HG02970 (cell line): Measurements from ENCODE around the gene RNF215.

Source experiments
- ATAC-seq: cut with Tn5 transposase; IDR thresholded peaks from one replicate; pipeline ENCODE4 v1.9.1; 2021; ENCODE audit warnings: mild to moderate bottlenecking, moderate library complexity, moderate number of reproducible peaks; ENCODE audit not compliant: unreplicated experiment, low FRiP score

The RNF215 gene

DNA sequence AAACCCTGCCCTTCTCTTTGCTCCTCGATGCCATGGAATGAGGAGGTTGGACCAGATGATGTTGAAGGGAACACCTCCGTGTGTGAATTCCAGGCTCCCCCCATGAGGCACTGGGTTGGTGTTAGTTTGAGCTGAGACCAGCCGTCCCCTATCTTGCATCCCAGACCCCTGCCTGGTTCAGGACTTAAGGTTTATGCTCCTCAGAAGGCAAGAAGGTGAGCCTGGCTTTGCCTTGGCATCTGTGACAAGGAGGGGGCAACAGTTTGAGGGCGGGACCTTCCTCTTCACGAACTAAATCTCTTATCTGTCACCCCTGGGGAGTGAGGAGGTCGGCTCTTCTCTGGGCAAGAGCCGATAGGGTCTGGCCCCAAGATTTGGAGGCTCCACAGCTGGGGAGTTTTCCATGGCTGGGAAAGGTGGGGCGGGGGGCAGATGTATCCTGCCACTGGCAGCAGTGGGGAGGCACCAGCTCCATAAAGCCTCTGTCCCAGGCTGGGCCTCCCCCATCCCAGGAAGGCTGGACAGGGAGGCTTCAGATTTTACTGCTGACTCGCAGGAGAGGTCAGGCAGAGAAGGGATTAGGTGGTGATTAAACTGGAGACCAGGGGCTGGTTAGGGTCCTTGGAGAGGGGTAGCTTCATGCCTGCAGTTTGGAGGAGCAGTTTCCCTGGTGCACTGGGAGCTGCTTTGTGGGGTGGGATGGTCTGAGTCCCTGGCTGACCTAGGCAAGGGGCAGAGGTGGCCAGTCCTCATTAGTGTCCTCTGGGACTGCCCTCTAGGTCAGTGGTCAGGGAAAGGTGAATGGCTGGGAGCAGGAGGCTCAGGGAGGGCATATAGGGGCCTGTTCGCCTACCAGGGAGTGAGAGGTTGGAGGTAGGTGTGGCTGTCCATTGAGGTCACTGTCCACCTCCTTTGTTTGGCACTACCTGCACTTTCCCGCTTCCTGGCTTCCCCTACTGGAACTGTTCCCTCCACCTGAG lies 10.7 kb upstream of the RNF215 start:
- no peak for ATAC-seq

- no peak for ATAC-seq
These were observed 9.9 kb upstream of the RNF215 start, which contains the start of gene SEC14L2 for GRCh38 chr22:30396871-30397655. TSS of gene SEC14L2 (plus strand) at chr22:30397018. CDS start at chr22:30397117, 99 bp downstream.

- no peak for ATAC-seq
These were observed 6.7 kb upstream of the RNF215 start for GRCh38 chr22:30393885-30394284.

DNA sequence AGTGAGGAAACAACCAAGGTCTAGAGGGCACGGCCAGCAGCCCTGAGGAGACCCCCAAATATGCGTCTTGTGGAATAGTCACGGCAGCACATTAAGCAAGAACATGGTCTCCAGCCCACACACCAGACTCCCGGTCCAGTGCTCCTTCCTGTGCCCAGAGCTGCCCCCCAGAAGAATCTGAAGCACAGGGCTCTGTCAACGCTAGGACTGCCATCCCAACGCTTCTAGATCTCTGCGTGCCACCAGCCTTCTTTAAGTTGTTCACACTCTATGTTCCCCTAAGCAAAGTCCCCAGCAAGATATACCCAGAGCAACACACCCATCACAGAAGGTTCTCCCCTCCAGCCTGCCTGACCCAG lies 6.1 kb upstream of the RNF215 start:
- ATAC-seq, result no peak

GRCh38 chr22:30392661-30393321 lies 5.6 kb upstream of the RNF215 start:
- no peak for ATAC-seq

- ATAC-seq, result no peak
These were observed 3.9 kb upstream of the RNF215 start for GRCh38 chr22:30390974-30391691.

GRCh38 chr22:30386608-30386959 lies 627 bp downstream of the RNF215 start:
- no peak for ATAC-seq

- ATAC-seq, result no peak
These were observed 1.3 kb downstream of the RNF215 start for GRCh38 chr22:30385942-30386341.

GRCh38 chr22:30383061-30383460 lies 4.2 kb downstream of the RNF215 start:
- no peak for ATAC-seq

GRCh38 chr22:30382340-30382739 lies 4.9 kb downstream of the RNF215 start:
- no peak for ATAC-seq

- no peak for ATAC-seq
These were observed 5.9 kb downstream of the RNF215 start for GRCh38 chr22:30381264-30381663.

- ATAC-seq, result no peak
These were observed 7.2 kb downstream of the RNF215 start for GRCh38 chr22:30380011-30380410.

- ATAC-seq, result no peak
These were observed 11.8 kb downstream of the RNF215 start for GRCh38 chr22:30375312-30375849.

DNA sequence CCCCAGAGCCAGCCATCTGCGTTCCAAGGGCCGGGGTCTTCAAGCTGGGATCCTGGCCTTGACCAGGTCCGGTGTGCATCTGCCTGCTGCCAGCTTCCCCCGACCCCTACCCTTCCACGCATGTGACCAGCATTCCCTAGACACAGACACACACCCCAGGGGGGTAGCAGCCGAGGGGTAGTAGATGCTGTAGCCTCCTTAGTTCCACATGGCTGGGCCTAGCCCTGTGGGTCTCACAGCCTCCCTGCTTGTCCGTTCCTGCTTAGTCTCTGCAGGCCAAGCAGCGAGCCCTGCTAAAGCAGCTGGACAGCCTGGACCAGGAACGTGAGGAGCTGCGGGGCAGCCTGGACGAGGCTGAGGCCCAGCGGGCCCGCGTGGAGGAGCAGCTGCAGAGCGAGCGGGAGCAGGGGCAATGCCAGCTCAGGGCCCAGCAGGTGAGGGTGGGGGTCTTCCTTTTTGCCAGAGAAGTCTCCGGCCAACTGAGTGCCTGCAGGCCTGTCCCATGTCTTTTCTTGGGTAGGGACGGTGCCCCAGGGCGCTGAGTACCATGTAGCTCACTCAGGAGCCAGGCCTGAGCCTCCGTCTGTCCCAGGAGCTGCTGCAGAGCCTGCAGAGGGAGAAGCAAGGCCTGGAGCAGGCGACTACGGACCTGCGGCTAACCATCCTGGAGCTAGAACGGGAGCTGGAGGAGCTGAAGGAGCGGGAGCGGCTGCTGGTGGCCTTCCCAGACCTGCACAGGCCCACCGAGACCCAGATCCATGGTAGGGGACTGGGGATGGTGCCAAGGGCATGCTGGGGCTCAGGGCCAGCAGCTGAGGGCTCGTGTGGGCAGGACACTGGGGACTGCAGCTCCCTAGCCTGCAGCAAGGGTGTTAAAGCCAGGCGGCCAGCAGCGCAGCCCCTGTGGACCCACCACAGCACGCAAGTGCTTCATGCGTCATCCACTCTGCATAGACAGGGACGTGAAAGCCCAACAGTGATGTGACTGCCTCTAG lies 13.6 kb downstream of the RNF215 start:
- ATAC-seq, result no peak

GRCh38 chr22:30372915-30373314 lies 14.3 kb downstream of the RNF215 start:
- ATAC-seq, result no peak

GRCh38 chr22:30371981-30372380 lies 15.2 kb downstream of the RNF215 start:
- ATAC-seq, result no peak

DNA sequence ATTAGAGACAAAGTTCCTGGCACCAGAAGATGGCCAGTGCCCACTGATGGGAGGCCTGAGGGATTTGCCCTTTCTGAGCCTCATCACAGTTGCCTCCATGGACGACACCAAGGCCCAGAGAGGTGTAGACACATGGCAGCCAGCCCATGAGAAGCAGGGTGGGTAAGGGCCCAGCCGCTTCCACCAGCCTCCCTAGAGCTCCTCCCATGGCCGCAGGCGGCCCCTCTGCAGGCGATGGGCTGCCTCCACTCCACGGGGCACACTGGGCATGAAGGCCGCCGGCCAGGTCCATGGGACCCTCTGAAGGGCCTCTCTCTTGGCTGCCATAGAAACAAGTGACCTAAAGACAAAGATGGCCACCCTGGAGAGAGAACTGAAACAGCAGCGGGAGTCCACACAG lies 15.9 kb downstream of the RNF215 start:
- no peak for ATAC-seq

DNA sequence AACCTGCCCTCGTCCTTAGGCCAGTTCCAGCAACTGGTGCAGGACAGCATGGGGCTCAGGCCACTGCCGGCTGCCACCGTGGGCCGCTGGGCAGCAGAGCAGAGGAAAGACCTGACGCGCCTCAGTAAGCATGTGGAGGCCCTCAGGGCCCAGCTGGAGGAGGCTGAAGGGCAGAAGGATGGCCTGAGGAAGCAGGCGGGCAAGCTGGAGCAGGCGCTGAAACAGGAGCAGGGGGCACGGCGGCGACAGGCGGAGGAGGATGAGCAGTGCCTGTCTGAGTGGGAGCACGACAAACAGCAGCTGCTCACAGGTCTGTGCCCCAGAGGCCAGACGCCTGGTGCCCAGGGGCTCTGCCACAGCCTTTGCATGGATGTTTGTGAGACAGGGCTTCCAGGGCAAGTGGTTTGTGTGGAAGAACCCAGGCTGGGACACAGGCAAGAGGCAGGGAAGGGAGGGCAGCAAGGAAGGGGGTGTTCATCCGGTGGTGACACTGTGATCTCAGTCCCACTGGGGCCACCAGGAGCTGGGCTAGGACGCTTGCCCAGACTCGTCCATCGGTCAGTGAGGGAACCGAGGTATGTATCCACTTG lies 16.5 kb downstream of the RNF215 start:
- ATAC-seq, result no peak

DNA sequence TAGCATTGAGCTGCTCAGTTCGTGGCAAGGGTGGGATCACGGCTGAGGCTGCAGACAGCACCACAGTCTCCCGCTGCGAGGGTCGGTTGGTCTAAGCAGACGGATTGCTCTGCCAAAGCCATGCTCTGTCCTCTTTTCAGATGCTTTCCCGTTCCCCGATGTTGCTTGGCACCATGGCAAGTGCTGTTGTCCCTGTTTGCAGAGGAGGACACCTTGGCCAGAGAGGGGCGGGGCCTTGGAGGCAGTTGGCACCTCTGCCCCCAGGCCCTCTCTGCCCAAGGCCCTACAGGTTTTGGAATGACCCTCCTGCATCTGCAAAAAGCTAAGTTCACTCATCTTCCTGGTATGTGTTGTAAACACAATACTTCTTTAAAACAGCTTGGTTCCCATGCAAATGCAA lies 18.8 kb downstream of the RNF215 start:
- no peak for ATAC-seq
